Right lobe of liver (tissue), 4 donors: ENCODE results near the gene LRG1.

ENCODE experiments used
- POLR2A ChIP-seq: fragments of 450-650 bp; IDR thresholded peaks from one replicate; pipeline ENCODE4 v1.6.1; 2017; ENCODE audit warnings: antibody characterized with exemption, mild to moderate bottlenecking
- TF ChIP-seq, protein P1 (sequence below), 4 donors: fragments of 200-600 bp in 3 of 4; fragments of 450-650 bp in 1 of 4; IDR thresholded peaks; one replicate each; pipeline versions ENCODE4 v1.5.1 to v1.8.0; 2016 to 2022; ENCODE audit warnings: antibody characterized with exemption in 4 of 4, mild to moderate bottlenecking in 2 of 4
- donor health status: DM: no; HTN: no; CAD: no.
- donor health status: DM: no; HTN: no; CAD: no.
- donor health status: DM: no; HTN: yes; CAD: no.

DNA sequence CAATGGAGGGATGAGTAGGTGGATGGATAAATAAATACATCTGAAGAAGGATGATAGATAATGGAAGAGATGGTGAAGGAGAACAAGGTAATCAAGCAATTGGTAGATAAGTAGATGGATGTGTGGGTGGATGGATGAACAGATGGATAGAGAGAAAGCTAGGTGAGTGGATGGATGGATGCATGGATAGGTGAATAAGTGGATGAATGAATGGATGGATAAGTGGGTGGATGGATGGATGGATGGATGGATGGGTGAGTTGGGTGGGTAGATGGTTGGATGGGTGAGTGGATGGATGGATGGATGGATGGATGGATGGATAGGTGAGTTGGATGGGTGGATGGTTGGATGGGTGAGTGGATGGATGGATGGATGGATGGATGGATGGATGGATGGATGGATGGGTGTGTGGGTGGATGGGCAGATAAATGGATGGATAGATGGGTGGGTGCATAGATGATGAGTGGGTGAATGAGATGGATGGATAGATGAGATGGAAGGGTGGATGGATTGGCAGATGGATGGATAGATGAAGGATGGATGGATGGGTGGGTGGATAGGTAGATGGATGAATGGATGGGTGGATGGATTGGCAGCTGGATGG is 13.4 kb upstream of the LRG1 start:
- TF ChIP-seq, protein P1, sequence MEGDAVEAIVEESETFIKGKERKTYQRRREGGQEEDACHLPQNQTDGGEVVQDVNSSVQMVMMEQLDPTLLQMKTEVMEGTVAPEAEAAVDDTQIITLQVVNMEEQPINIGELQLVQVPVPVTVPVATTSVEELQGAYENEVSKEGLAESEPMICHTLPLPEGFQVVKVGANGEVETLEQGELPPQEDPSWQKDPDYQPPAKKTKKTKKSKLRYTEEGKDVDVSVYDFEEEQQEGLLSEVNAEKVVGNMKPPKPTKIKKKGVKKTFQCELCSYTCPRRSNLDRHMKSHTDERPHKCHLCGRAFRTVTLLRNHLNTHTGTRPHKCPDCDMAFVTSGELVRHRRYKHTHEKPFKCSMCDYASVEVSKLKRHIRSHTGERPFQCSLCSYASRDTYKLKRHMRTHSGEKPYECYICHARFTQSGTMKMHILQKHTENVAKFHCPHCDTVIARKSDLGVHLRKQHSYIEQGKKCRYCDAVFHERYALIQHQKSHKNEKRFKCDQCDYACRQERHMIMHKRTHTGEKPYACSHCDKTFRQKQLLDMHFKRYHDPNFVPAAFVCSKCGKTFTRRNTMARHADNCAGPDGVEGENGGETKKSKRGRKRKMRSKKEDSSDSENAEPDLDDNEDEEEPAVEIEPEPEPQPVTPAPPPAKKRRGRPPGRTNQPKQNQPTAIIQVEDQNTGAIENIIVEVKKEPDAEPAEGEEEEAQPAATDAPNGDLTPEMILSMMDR (IDR thresholded peaks at IDR 0.05): no peak
- TF ChIP-seq POLR2A: no peak
